Measurements from ENCODE around the gene NADK2. TPM values are rescaled to one million over a fixed set of nuclear protein-coding genes. Genes with fewer than 3 reads are reported as not detected.

NADK2 gene
- total and polyA plus RNA-seq, 4 donors: 73.6 to 178 (median 88.0) TPM

DNA sequence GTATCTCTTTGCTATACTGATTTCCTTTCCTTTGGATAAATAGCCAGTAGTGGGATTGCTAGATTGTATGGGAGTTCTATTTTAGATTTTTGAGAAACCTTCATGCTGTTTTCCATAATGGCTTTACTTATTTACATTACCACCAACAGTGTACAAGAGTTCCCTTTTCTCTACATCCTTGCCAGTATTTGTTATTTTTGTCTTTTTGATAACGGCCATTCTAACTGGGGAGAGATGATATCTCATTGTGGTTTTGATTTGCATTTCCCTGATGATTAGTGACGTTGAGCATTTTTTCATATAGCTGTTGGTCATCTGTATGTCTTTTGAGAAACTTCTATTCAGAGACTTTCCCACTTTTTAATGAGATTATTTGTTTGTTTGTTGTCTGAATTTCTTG, 25.8 kb downstream of the NADK2 start:
- Histone ChIP-seq H3K9me3 (ENCODE audit: control insufficient read depth in 4 of 4, low read length in 3 of 4) (no peaks in the 10 kb centered on the region), H3K4me3 (ENCODE audit: low read depth in 1 of 3, low read length in 3 of 3) (no peak overlapping the region), H3K9ac (ENCODE audit: low read depth in 1 of 2, low read length in 2 of 2) (no peak overlapping the region), H3K27me3 (ENCODE audit: control insufficient read depth in 4 of 4, insufficient read depth in 4 of 4, low read length in 3 of 4) (no peaks in the 10 kb centered on the region), H3K27ac (ENCODE audit: low read depth in 1 of 2, low read length in 2 of 2) (no peak overlapping the region), H3K4me1 (ENCODE audit: control insufficient read depth in 4 of 4, insufficient read depth in 4 of 4, low read length in 3 of 4) (peaks cover 0 to 10% (median 0%) of the 10 kb centered on the region in 4 donors), H3K36me3 (ENCODE audit: control insufficient read depth in 4 of 4, insufficient read depth in 3 of 4, low read depth in 1 of 4, low read length in 3 of 4) (peaks cover 4 to 64% (median 45%) of the 10 kb centered on the region in 4 donors)
- 78% methylated on average over 2 of the region's 2 CpGs for WGBS
- TF ChIP-seq, protein P1, sequence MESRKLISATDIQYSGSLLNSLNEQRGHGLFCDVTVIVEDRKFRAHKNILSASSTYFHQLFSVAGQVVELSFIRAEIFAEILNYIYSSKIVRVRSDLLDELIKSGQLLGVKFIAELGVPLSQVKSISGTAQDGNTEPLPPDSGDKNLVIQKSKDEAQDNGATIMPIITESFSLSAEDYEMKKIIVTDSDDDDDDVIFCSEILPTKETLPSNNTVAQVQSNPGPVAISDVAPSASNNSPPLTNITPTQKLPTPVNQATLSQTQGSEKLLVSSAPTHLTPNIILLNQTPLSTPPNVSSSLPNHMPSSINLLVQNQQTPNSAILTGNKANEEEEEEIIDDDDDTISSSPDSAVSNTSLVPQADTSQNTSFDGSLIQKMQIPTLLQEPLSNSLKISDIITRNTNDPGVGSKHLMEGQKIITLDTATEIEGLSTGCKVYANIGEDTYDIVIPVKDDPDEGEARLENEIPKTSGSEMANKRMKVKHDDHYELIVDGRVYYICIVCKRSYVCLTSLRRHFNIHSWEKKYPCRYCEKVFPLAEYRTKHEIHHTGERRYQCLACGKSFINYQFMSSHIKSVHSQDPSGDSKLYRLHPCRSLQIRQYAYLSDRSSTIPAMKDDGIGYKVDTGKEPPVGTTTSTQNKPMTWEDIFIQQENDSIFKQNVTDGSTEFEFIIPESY (IDR thresholded peaks at IDR 0.05): no peak
- TF ChIP-seq, protein P2, sequence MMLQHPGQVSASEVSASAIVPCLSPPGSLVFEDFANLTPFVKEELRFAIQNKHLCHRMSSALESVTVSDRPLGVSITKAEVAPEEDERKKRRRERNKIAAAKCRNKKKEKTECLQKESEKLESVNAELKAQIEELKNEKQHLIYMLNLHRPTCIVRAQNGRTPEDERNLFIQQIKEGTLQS (IDR thresholded peaks at IDR 0.05): no peak
- no peak for TF ChIP-seq HNF4A (conservative IDR thresholded peaks at IDR 0.05)
- TF ChIP-seq EGR1 (IDR thresholded peaks at IDR 0.05; ENCODE audit: low read depth in 2 of 2): no peak
- no peak for TF ChIP-seq SP1 (IDR thresholded peaks at IDR 0.05)
- no peak for TF ChIP-seq TAF1 (conservative IDR thresholded peaks at IDR 0.05)
- TF ChIP-seq NR2F2 (IDR thresholded peaks at IDR 0.05): no peak
- TF ChIP-seq, protein P3, sequence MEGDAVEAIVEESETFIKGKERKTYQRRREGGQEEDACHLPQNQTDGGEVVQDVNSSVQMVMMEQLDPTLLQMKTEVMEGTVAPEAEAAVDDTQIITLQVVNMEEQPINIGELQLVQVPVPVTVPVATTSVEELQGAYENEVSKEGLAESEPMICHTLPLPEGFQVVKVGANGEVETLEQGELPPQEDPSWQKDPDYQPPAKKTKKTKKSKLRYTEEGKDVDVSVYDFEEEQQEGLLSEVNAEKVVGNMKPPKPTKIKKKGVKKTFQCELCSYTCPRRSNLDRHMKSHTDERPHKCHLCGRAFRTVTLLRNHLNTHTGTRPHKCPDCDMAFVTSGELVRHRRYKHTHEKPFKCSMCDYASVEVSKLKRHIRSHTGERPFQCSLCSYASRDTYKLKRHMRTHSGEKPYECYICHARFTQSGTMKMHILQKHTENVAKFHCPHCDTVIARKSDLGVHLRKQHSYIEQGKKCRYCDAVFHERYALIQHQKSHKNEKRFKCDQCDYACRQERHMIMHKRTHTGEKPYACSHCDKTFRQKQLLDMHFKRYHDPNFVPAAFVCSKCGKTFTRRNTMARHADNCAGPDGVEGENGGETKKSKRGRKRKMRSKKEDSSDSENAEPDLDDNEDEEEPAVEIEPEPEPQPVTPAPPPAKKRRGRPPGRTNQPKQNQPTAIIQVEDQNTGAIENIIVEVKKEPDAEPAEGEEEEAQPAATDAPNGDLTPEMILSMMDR (IDR thresholded peaks at IDR 0.05; ENCODE audit: low read depth, low read length, missing input control): no peak
- no peak for TF ChIP-seq FOXA2 (IDR thresholded peaks at IDR 0.05)
- DNase-seq (ENCODE audit: low spot score): no peak

GRCh38 chr5:36214436-36214835, 27.3 kb downstream of the NADK2 start:
- Histone ChIP-seq H3K4me3 (ENCODE audit: low read depth in 1 of 3, low read length in 3 of 3) (no peak overlapping the region), H3K9me3 (ENCODE audit: control insufficient read depth in 4 of 4, low read length in 3 of 4) (no peaks in the 10 kb centered on the region), H3K27ac (ENCODE audit: low read depth in 1 of 2, low read length in 2 of 2) (no peak overlapping the region), H3K9ac (ENCODE audit: low read depth in 1 of 2, low read length in 2 of 2) (no peak overlapping the region), H3K36me3 (ENCODE audit: control insufficient read depth in 4 of 4, insufficient read depth in 3 of 4, low read depth in 1 of 4, low read length in 3 of 4) (peaks cover 4 to 64% (median 43%) of the 10 kb centered on the region in 4 donors), H3K4me1 (ENCODE audit: control insufficient read depth in 4 of 4, insufficient read depth in 4 of 4, low read length in 3 of 4) (peaks cover 0 to 5% (median 0%) of the 10 kb centered on the region in 4 donors), H3K27me3 (ENCODE audit: control insufficient read depth in 4 of 4, insufficient read depth in 4 of 4, low read length in 3 of 4) (no peaks in the 10 kb centered on the region)
- 94% methylated on average over 3 of the region's 3 CpGs for WGBS
- no peak for DNase-seq (ENCODE audit: low spot score)
- TF ChIP-seq, protein P3 (IDR thresholded peaks at IDR 0.05; ENCODE audit: low read depth, low read length, missing input control): peak; percentile 14
- no peak for TF ChIP-seq JUND (IDR thresholded peaks at IDR 0.05)
- no peak for TF ChIP-seq MAX (IDR thresholded peaks at IDR 0.05)
- TF ChIP-seq RXRA (IDR thresholded peaks at IDR 0.05): no peak
- TF ChIP-seq FOXA1 (IDR thresholded peaks at IDR 0.05): no peak
- TF ChIP-seq, protein P1 (IDR thresholded peaks at IDR 0.05): no peak
- no peak for TF ChIP-seq NR2F2 (IDR thresholded peaks at IDR 0.05)
- peak; percentile 51 to 67 for TF ChIP-seq RAD21 (IDR thresholded peaks at IDR 0.05)
